Measurements from ENCODE around the gene SOST. TPM values are rescaled to one million over a fixed set of nuclear protein-coding genes. Genes with fewer than 3 reads are reported as not detected.
A peak's percentile ranks its signal among the peaks of the same experiment; 100 is the strongest.

Gene SOST
- polyA plus RNA-seq, 1 donor from 2014 or later, result 0.10 TPM

GRCh38 chr17:43791589-43791988 is 33.0 kb upstream of the SOST start:
- peak overlapping the region; percentile 47 for H3K27ac ChIP-seq (ENCODE audit: low read length)
- H3F3A ChIP-seq (ENCODE audit: insufficient read depth, low read length, poor library complexity, severe bottlenecking), result no peaks in the 10 kb centered on the region
- H3K9ac ChIP-seq (ENCODE audit: low read length), result peak overlapping the region; percentile 50
- H2AFZ ChIP-seq (ENCODE audit: low read depth, low read length), result peak overlapping the region; percentile 69
- H3K4me2 ChIP-seq (ENCODE audit: low read length), result peak overlapping the region; percentile 55
- no peaks in the 10 kb centered on the region for H3K79me2 ChIP-seq (replicated peaks; ENCODE audit: insufficient read depth, low read length)
- TF ChIP-seq RAD21 (conservative IDR thresholded peaks at IDR 0.05) (no peak), EZH2 (IDR thresholded peaks at IDR 0.05; ENCODE audit: borderline replicate concordance, insufficient read depth, low read length, poor library complexity, severe bottlenecking) (no peak), REST (IDR thresholded peaks at IDR 0.05; ENCODE audit: borderline replicate concordance) (peak; percentile 54), POLR2AphosphoS5 (IDR thresholded peaks at IDR 0.05) (peak; percentile 39), TAF1 (IDR thresholded peaks at IDR 0.05; ENCODE audit: low read depth) (no peak), MXI1 (conservative IDR thresholded peaks at IDR 0.05; ENCODE audit: poor library complexity, severe bottlenecking) (peak; percentile 22), SMC3 (conservative IDR thresholded peaks at IDR 0.05; ENCODE audit: poor library complexity) (no peak), CTCF (IDR thresholded peaks at IDR 0.05; ENCODE audit: poor library complexity, severe bottlenecking) (no peak), EP300 (conservative IDR thresholded peaks at IDR 0.05; ENCODE audit: poor library complexity, severe bottlenecking) (no peak)
- no peaks in the 10 kb centered on the region for H3K27me3 ChIP-seq (ENCODE audit: insufficient read depth, low read depth, low read length)
- H3K4me3 ChIP-seq (ENCODE audit: low read length), result peak overlapping the region; percentile 53
- no peaks in the 10 kb centered on the region for H3K9me2 ChIP-seq (ENCODE audit: insufficient read depth, low read length)
- H3K9me3 ChIP-seq (ENCODE audit: low read length), result no peaks in the 10 kb centered on the region
- H3K36me3 ChIP-seq (ENCODE audit: insufficient read depth, low read length), result no peaks in the 10 kb centered on the region
- no peaks in the 10 kb centered on the region for H4K20me1 ChIP-seq (ENCODE audit: insufficient read depth)

- no peaks in the 10 kb centered on the region for H3K79me2 ChIP-seq (replicated peaks; ENCODE audit: insufficient read depth, low read length)
- no peak overlapping the region for H3K9ac ChIP-seq (ENCODE audit: low read length)
- H3K27ac ChIP-seq (ENCODE audit: low read length), result no peak overlapping the region
- no peak overlapping the region for H2AFZ ChIP-seq (ENCODE audit: low read depth, low read length)
- H3K4me2 ChIP-seq (ENCODE audit: low read length), result no peak overlapping the region
- H3K27me3 ChIP-seq (ENCODE audit: insufficient read depth, low read depth, low read length), result no peaks in the 10 kb centered on the region
- no peak for TF ChIP-seq SMC3 (conservative IDR thresholded peaks at IDR 0.05; ENCODE audit: poor library complexity)
- TF ChIP-seq REST (IDR thresholded peaks at IDR 0.05; ENCODE audit: borderline replicate concordance), result no peak
- no peak for TF ChIP-seq EZH2 (IDR thresholded peaks at IDR 0.05; ENCODE audit: borderline replicate concordance, insufficient read depth, low read length, poor library complexity, severe bottlenecking)
- no peaks in the 10 kb centered on the region for H3K36me3 ChIP-seq (ENCODE audit: insufficient read depth, low read length)
- no peak overlapping the region for H3K4me3 ChIP-seq (ENCODE audit: low read length)
- H3K9me3 ChIP-seq (ENCODE audit: low read length), result no peaks in the 10 kb centered on the region
- H4K20me1 ChIP-seq (ENCODE audit: insufficient read depth), result no peaks in the 10 kb centered on the region
- no peaks in the 10 kb centered on the region for H3K9me2 ChIP-seq (ENCODE audit: insufficient read depth, low read length)
- H3F3A ChIP-seq (ENCODE audit: insufficient read depth, low read length, poor library complexity, severe bottlenecking), result no peaks in the 10 kb centered on the region
Observed at GRCh38 chr17:43790311-43790940, 31.8 kb upstream of the SOST start.

Data from neural cell (in vitro differentiated cells).